GM19397 (cell line): ENCODE measurements around the gene ERBIN.
"Not testable (repeated sequence)": the region's sequence is repeated elsewhere in the genome, so short reads cannot be mapped to it uniquely, and the experiment has no call there.

Experiments used
- ATAC-seq: cut with Tn5 transposase; IDR thresholded peaks from one replicate; pipeline ENCODE4 v1.9.1; 2021; ENCODE audit warnings: mild to moderate bottlenecking, moderate library complexity; ENCODE audit not compliant: unreplicated experiment

ERBIN gene

GRCh38 chr5:65916636-65917035 is 9.7 kb upstream of the ERBIN start:
- ATAC-seq: no peak

GRCh38 chr5:65919773-65920172 is 6.6 kb upstream of the ERBIN start:
- no peak for ATAC-seq

- no peak for ATAC-seq
These were observed 3.0 kb upstream of the ERBIN start for GRCh38 chr5:65923339-65923738.

DNA sequence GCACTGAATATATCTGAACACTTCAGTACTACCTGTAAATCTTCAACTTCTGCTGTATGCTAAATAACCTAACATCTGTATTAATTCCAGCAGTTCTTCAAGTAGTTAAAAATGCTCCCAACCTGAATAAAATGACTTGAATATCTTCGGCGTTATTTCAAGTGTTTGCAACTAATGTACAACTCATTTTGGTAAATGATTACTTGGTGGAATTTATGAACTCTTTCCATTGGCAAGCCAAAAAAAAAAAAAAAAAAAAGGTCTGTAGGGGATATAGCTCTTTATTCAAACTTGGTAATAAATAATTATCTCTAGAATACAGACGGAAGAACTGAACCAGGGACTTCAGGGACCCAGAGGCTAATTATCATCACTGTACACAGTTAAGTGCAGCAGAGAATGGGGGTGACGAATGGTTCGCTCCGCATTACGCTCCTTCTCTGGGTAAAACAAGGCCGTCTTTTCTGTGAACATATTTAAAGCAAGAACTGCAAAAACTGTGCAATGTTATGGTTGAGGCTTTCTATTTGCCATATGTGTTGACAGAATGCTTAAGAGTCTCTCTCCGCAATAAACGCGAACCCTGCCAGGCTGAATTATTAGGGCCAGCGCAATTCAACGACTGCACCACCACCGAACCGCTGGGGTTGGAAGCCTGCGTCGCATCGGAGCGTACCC is 1.9 kb upstream of the ERBIN start:
- no peak for ATAC-seq

GRCh38 chr5:65925044-65925600 is 1.3 kb upstream of the ERBIN start:
- ATAC-seq: peak; percentile 58

DNA sequence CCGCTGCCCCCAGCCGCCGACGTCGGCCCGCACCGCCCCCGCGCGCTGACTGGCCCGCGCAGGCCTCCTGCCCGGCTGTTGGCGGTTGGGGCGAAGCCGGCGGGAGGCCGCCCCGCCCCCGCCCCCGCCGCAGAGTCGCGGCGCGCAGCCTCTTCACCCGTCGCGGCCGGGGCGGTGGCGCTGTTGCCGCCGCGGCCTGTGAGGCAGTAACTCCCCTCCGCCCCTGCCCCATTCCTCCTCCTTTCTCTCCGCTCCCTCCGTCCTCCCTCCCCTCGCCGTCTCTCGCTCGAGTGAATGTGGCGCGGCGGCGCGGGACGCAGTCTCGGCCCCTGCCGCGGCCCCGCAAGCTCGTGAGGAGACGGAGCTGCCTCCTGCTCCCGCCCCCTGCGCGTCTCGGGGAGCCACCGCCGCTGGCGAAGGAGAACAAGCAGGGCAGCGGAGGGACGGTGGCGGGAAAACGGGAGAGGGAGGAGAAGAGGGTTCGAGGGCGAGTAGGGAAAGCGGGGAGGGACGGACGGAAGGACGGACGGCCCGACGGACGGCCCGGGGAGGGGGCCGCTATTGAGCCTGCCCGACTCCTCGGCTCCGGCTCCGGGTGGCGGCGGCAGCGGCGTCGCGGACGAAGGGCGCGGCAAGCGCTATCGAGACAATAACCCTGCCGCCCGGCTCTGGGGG is 637 bp upstream of the ERBIN start:
- ATAC-seq: peak; percentile 76

- no peak for ATAC-seq
These were observed 518 bp downstream of the ERBIN start for GRCh38 chr5:65926893-65927292.

- ATAC-seq: no peak
These were observed 1.3 kb downstream of the ERBIN start for GRCh38 chr5:65927503-65928321.

- ATAC-seq: no peak
These were observed 2.0 kb downstream of the ERBIN start for GRCh38 chr5:65928322-65928752.

DNA sequence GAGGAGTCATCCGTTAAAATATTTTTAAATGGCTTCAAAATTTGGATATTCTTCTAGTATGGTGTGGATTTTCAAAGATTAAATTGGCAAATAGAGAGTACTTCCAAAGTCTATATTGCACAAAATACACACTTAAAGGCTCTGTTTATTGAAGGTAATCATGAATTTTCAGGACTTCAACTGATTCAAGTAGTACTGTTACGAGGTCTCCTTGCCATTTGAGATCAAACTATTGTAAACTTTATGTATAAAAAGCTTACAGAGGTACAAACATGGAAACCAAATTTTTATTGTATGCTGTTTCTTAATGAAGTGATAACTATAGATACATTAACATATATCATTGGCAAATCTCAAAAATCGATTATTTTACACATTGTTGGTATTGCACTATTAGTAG is 2.5 kb downstream of the ERBIN start:
- no peak for ATAC-seq

- ATAC-seq: no peak
These were observed 6.3 kb downstream of the ERBIN start for GRCh38 chr5:65932676-65933075.

GRCh38 chr5:65933295-65933694 is 6.9 kb downstream of the ERBIN start:
- ATAC-seq: no peak

- peak; percentile 99 for ATAC-seq
These were observed 11.9 kb downstream of the ERBIN start for GRCh38 chr5:65938256-65938655.

DNA sequence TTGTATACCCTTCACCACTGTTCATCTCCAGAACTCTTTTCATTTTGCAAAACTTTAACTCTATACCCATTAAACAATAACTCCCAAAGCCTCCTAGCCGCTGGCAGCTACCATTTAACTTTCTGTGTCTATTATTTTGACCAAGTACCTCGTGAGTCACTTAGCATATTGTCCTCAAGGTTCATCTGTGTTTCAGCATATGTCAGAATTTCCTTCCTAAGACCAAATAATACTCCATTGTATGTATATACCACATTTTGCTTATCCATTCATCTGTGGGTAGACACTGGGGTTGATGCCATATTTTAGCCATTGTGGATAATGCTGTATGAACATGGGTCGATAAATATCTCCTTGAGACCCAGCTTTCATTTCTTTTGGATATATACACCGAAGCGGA is 17.4 kb downstream of the ERBIN start:
- ATAC-seq: no peak

DNA sequence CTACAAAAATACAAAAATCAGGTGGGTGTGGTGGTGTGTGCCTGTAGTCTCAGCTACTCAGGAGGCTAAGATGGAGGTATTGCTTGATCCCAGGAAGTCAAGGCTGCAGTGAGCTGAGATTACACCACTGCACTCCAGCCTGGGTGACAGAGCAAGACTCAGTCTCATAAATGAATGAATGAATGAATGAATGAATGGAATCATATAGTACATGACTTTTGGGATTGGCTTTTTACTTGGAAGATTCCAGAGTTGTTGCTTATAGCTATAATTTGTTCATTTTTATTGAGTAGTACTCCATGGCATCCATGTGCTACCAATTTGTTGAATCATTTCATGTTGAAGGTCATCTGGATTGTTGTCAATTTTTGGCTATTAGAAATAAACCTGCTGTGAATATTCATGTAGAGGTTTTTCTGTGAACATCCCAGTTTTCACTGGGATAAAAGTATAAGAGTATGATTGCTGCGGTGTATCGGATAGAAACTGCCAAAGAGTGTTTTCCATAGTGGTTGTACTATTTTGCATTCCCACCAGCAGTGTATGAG is 19.9 kb downstream of the ERBIN start:
- no peak for ATAC-seq

DNA sequence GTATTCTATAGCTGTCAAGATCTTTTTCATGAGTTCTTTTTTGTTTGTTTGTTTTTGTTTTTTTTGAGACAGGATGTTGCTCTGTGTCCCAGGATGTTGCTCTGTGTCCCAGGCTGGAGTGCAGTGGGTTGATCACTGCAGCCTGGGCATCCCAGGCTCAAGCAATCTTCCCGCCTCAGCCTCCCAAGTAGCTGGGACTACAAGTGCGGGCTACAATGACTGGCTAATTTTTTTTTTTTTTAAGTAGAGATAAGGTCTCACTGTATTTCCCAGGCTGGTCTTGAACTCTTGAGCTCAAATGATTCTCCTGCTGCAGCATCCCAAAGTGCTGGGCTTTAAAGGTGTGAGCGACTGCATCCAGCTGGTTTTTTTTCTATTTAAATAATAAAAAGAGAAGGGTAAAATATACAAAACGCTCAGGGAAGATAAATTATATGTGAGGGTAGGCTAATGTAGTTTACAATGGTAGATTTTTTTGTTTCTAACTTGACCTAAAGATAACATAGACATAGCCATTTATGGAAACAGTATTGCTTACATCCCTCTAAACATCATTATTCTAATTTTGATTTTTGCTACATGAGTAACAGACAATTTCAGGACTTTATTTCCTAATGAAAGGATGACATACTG is 21.9 kb downstream of the ERBIN start:
- ATAC-seq: no peak

GRCh38 chr5:65951330-65951729 is 25.0 kb downstream of the ERBIN start:
- ATAC-seq: no peak

DNA sequence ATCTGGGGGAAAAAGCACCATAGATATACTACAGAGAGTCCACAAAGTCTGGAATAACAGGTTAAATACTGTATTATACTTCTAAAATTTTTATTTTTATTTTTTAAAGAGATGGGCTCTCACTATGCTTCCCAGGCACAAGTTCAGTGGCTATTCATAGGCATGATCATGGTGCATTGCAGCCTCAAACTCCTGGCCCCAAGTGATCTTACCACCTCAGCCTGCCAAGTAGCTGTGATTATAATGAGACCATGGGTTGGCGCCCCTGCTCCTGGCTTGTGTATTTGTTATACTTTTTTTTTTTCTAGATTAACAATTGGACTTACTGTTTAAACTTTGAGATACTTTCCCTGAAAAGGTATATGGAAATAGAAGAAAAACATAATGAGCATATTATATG is 25.9 kb downstream of the ERBIN start:
- no peak for ATAC-seq

- ATAC-seq: no peak
These were observed 27.8 kb downstream of the ERBIN start for GRCh38 chr5:65954200-65954599.

DNA sequence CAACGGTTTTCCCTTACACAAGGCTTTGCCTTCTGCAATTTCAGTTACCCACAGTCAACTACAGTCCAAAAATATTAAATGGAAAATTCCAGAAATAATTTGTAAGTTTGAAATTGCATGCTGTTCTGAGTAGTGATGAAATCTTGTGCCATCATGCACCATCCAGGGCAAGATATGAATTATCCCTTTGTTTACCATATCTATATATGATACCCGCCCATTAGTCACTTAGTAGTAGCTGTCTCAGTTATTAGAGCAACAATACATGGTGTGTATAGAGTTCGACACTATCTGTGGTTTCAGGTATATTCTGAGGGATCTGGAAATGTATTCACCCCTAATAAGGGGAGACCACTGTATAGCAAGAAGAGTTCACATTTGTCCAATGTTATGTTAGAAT is 29.4 kb downstream of the ERBIN start:
- ATAC-seq: no peak

DNA sequence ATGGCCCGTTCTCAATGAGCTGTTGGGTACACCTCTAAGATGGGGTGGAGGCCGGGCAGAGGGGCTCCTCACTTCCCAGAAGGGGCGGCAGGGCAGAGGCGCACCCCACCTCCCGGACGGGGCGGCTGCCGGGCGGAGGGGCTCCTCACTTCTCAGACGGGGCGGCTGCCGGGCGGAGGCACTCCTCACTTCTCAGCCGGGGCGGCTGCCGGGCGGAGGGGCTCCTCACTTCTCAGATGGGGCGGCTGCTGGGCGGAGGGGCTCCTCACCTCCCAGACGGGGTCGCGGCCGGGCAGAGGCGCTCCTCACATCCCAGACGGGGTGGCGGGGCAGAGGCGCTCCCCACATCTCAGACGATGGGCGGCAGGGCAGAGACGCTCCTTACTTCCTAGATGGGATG is 31.3 kb downstream of the ERBIN start:
- ATAC-seq: not testable (repeated sequence)
